LoVo (cell line): Measurements from ENCODE around the gene POP4.
"Not testable (repeated sequence)": the region's sequence is repeated elsewhere in the genome, so short reads cannot be mapped to it uniquely, and the experiment has no call there.

Source experiments
- DNase-seq: peaks from one replicate; pipeline ENCODE4 v3.0.0-alpha.2; 2016; ENCODE audit warnings: low spot score

The POP4 gene

GRCh38 chr19:29605653-29606419, at the start of gene POP4:
Gene POP4, plus strand, starts transcription at chr19:29606283. Its CDS starts 36 bp downstream, at chr19:29606319.
- peak; percentile 93 for DNase-seq

GRCh38 chr19:29559110-29559509, 47.0 kb upstream of the POP4 start:
- not testable (repeated sequence) for DNase-seq

DNA sequence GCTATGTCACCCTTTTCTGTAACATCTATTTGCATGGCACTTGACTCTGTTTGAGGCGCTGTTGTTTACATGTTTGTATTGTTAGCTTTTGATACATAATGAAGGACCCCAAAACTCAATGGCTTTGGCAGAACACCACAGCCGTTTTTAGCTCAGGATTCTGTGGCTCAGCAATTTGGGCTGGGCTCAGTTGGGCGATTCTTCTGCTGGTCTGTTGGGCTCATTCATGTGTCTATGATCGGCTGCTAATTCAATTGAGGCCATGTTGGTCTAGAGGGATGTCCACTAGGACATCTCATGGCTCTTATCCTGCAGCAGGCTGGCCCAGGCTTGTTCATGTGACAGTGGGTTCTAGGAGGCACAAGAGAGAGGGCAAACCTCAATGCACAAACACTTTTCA, 46.3 kb upstream of the POP4 start:
- DNase-seq, result no peak

GRCh38 chr19:29560313-29561075, 45.6 kb upstream of the POP4 start:
- no peak for DNase-seq

GRCh38 chr19:29561601-29562000, 44.5 kb upstream of the POP4 start:
- DNase-seq, result no peak

GRCh38 chr19:29562299-29563297, 43.5 kb upstream of the POP4 start:
- no peak for DNase-seq

- DNase-seq, result no peak
Measured at GRCh38 chr19:29563486-29564101, 42.5 kb upstream of the POP4 start.

DNA sequence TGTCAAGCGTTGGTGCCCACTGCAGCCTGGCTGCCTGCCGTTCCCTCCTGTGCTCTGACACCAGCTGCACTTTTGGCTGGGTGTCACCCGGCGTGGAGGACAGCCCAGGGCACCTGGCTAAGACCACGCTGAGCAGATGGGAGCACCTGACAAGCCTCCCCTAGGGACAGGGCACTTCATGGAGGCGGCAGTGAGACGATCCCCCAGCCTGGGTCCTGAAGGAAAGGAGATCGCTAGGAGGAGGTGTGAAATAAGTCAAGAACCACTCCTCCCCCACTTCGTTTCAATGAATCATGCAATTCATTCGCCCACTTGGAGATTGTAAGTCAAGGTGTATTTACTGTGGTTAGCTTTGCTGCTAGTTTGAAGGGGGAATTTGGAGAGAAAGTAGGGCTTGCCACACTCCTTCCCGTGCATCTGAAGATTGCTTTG, 41.5 kb upstream of the POP4 start:
- no peak for DNase-seq

GRCh38 chr19:29565171-29565570, 40.9 kb upstream of the POP4 start:
- DNase-seq, result no peak

DNA sequence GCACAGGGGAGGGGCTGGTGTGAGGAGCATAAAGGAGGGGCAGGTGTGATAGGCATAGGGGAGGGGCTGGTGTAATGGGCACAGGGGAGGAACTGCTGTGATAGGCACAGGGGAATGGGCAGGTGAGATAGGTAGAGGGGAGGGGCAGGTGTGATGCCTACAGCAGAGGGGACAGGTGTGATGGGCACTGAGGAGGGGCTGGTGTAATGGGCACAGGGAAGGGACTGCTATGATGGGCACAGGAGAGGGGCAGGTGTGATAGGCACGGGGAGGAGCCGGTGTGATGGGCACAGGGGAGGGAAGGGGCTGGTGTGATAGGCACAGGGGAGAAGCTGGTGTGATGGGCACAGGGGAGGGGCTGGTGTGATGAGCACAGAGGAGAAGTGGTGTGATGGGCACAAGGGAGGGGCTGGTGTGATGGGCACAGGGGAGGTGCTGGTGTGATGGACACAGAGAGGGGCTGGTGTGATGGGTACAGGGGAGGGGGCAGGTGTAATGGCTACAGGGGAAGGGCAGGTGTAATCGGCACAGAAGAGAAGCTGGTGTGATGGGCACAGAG, 39.5 kb upstream of the POP4 start:
- no peak for DNase-seq

DNA sequence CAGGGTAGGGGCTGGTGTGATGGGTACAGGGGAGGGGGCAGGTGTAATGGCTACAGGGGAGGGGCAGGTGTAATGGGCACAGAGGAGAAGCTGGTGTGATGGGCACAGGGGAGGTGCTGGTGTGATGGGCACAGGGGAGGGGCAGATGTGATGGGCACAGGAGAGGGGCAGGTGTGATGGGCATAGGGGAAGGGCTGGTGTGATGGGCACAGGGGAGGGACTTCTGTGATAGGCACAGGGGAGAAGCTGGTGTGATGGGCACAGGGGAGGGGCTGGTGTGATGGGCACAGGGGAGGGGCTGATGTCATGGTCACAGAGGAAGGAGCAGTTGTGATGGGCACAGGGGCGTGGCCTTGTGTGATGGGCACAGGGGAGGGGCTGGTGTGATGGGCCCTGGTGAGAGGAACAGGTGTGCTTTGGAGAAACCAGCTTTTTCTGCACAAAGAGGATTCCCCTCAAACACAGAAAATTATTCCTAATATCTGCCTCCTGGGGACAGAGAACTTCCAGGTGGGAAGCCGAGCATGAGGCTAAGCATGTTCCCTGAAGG, 38.6 kb upstream of the POP4 start:
- no peak for DNase-seq

GRCh38 chr19:29568036-29569025, 37.8 kb upstream of the POP4 start:
- no peak for DNase-seq

DNA sequence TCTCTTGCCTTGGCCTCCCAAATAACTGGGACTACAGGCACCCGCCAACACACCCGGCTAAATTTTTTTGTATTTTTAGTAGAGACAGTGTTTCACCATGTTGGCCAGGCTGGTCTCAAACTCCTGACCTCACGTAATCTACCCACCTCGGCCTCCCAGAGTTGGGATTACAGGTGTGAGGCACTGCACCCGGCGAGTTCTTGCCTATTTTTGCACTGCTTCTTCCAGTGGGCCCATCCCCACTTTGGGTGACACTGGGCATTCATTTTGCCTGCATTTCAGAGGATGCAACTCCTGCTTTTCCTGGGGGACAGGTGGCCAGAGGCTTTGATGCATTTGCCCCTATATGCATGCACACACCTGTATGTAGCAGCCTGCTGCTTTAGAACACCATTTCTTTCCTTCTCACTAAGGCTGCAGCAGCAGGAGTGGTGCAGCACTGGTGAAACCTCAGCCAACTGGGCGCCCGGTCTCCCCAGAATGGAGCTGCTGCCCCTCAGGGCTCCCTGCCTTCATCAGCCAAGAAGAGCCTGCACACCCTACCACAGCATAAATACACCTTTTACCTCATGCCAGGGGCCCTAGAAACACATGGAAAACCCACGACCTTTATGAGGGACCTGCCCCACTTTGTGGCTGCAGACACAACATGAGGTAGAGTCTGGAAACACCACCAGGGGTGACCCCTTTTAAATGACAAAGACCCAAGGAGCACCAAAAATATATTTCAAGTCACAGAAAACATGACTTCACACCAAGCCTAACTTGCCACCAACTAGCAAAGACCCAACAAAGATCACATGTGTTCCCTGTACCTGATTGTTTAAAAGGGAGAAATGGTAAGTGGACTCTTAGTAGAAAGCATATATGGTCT, 36.8 kb upstream of the POP4 start:
- DNase-seq, result no peak

- DNase-seq, result no peak
Measured at GRCh38 chr19:29571181-29571580, 34.9 kb upstream of the POP4 start.

DNA sequence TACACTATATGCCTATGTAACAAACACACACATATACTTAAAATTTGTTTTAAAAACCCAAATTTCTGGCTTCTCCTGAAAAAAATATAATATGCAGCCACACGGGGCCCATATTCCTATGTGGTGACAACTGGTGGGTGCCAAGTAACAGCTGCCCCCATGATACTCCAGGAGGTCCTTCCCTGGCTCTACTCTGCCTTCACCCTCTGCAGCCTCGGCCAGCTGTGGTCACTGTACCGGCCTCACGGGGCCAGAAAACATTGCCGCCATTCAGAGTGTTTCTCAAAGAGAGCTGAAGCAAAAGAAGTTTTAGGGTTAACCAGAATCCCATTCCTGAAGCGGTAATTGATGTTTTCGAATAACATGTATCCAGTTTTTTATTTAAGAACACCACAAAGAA, 32.6 kb upstream of the POP4 start:
- no peak for DNase-seq

DNA sequence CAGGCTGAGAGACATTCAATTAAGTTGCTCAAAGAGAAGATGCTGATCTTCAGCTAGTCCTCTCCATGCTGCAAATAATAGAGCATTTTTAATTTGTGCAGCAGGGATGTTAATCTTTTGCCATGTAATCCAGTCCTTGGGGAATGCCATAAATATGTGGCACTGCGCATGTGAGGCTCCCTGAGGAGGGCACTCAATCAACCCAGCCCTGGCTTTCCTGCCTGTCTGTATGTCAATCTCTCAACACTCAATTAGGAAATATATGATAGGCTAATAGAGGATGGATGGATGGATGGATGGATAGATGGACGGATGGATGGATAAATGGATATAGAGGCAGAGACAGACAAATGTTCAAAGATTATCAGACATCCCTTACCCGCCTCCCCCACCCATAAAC, 31.6 kb upstream of the POP4 start:
- no peak for DNase-seq

GRCh38 chr19:29576046-29576606, 30.0 kb upstream of the POP4 start:
- DNase-seq, result no peak
